Endothelial cell of umbilical vein (primary cell): ENCODE data around the gene ANKRD36. TPM values are rescaled to one million over a fixed set of nuclear protein-coding genes. Genes with fewer than 3 reads are reported as not detected.
"Not testable (repeated sequence)": the region's sequence is repeated elsewhere in the genome, so short reads cannot be mapped to it uniquely, and the experiment has no call there.

Experiments used
- BruUV-seq: library from RNA; stranded (reverse); fragments of 400-500 nt; replicated peaks from 2 replicates; lab custom pipeline; 2021; lab: Mats Ljungman, UMichigan
- CTCF ChIA-PET: fragments of 300-600, 350-600 bp; sonication (Branson Sonifier 250); formaldehyde crosslinking; loops from one replicate; lab custom pipeline; 2021; ENCODE audit warnings: antibody characterized with exemption, inconsistent platforms; lab: Charles Lee
- POLR2A ChIA-PET: fragments of 300-600, 350-600 bp; sonication (Branson Sonifier 250); formaldehyde crosslinking; loops from one replicate; lab custom pipeline; 2021; ENCODE audit warnings: antibody characterized with exemption, inconsistent platforms; lab: Charles Lee
- DNase-seq: peaks from one replicate; pipeline ENCODE4 v3.0.0-alpha.2; 2011; ENCODE audit warnings: low read depth, low spot score
- FAIRE-seq: peaks from 2 replicates; lab custom pipeline; 2011; peaks lifted over from hg19 to GRCh38; lab: Jason Lieb, UNC
- H2AFZ ChIP-seq: 2 replicates; pipeline ENCODE4 v1.6.0; 2012; ENCODE audit warnings: low read depth, low read length, control low read depth, inconsistent platforms
- H3K27ac ChIP-seq: 2 replicates; pipeline ENCODE4 v1.5.1; 2011; ENCODE audit warnings: low read depth, mild to moderate bottlenecking, control low read depth, low read length, moderate library complexity; ENCODE audit not compliant: insufficient read depth
- H3K27me3 ChIP-seq, 2 experiments: 2 replicates each; pipeline versions ENCODE4 v1.6.0 to v1.6.1; 2011; ENCODE audit warnings: low read length in 2 of 2, mixed read lengths in 1 of 2; ENCODE audit not compliant: control insufficient read depth in 2 of 2, insufficient read depth in 2 of 2
- H3K36me3 ChIP-seq, 2 experiments: 2 replicates in 1 of 2; 3 replicates in 1 of 2; pipeline ENCODE4 v1.5.1; 2011; ENCODE audit warnings: low read length in 2 of 2, mild to moderate bottlenecking in 1 of 2, moderate library complexity in 1 of 2; ENCODE audit not compliant: control insufficient read depth in 2 of 2, insufficient read depth in 2 of 2; ENCODE audit errors: extremely low read depth in 1 of 2
- H3K4me1 ChIP-seq: 3 replicates; pipeline ENCODE4 v1.5.1; 2011; ENCODE audit warnings: mild to moderate bottlenecking, low read length; ENCODE audit not compliant: control insufficient read depth, insufficient read depth; ENCODE audit errors: extremely low read depth
- H3K4me2 ChIP-seq: 2 replicates; pipeline ENCODE4 v1.6.1; 2011; ENCODE audit warnings: low read length, control low read depth, mixed read lengths; ENCODE audit not compliant: insufficient read depth
- H3K4me3 ChIP-seq, 3 experiments: fragments of 200-600 bp in 1 of 3; sonication (generic), shearing (Covaris generic) in 1 of 3; replicated peaks in 1 of 3; 2 replicates each; pipeline ENCODE4 v1.5.1; 2011 to 2016; ENCODE audit warnings: control low read depth in 3 of 3, low read length in 3 of 3, mild to moderate bottlenecking in 2 of 3, inconsistent platforms in 1 of 3, low read depth in 1 of 3, moderate library complexity in 1 of 3; ENCODE audit not compliant: insufficient read depth in 1 of 3
- H3K79me2 ChIP-seq: 2 replicates; pipeline ENCODE4 v1.6.0; 2012; ENCODE audit warnings: low read length, inconsistent platforms; ENCODE audit not compliant: control insufficient read depth, insufficient read depth
- H3K9ac ChIP-seq: replicated peaks from 2 replicates; pipeline ENCODE3; 2011; ENCODE audit warnings: low read length, control low read depth; ENCODE audit not compliant: insufficient read depth; ENCODE audit errors: extremely low read depth
- H3K9me1 ChIP-seq: replicated peaks from 3 replicates; pipeline ENCODE4 v1.6.0; 2011; ENCODE audit warnings: mild to moderate bottlenecking, low read length; ENCODE audit not compliant: control insufficient read depth, insufficient read depth; ENCODE audit errors: extremely low read depth
- H3K9me3 ChIP-seq: replicated peaks from 2 replicates; pipeline ENCODE4 v1.5.1; 2012; ENCODE audit warnings: low read length, inconsistent platforms; ENCODE audit not compliant: control insufficient read depth, insufficient read depth
- H4K20me1 ChIP-seq: replicated peaks from 2 replicates; pipeline ENCODE3; 2011; ENCODE audit warnings: mild to moderate bottlenecking, low read length; ENCODE audit not compliant: control insufficient read depth, insufficient read depth; ENCODE audit errors: extremely low read depth
- EZH2 ChIP-seq: IDR thresholded peaks from 2 replicates; pipeline ENCODE4 v1.6.1; 2012; ENCODE audit warnings: borderline replicate concordance, low read depth, mild to moderate bottlenecking, moderate library complexity, low read length, inconsistent platforms; ENCODE audit not compliant: severe bottlenecking
- GATA2 ChIP-seq: IDR thresholded peaks from 2 replicates; pipeline ENCODE4 v1.7.0; 2011; ENCODE audit warnings: low read depth, mild to moderate bottlenecking, moderate library complexity, mixed read lengths, low read length; ENCODE audit not compliant: insufficient read length, insufficient read depth
- JUN ChIP-seq: IDR thresholded peaks from 2 replicates; pipeline ENCODE4 v1.6.1; 2011; ENCODE audit warnings: borderline replicate concordance, low read depth; ENCODE audit not compliant: insufficient read length, insufficient read depth
- MYC ChIP-seq: IDR thresholded peaks from one replicate; pipeline ENCODE4 v1.6.1; 2011; ENCODE audit warnings: mild to moderate bottlenecking, low read depth, low read length
- POLR2A ChIP-seq: IDR thresholded peaks from 2 replicates; pipeline ENCODE4 v1.6.1; 2012; ENCODE audit warnings: low read depth, mild to moderate bottlenecking, control low read depth, low read length
- POLR2AphosphoS5 ChIP-seq: IDR thresholded peaks from 2 replicates; pipeline ENCODE4 v1.6.1; 2012; ENCODE audit warnings: low read depth, mild to moderate bottlenecking, control low read depth, low read length, moderate library complexity; ENCODE audit not compliant: insufficient read depth
- dilution Hi-C: fragments of 300-500 bp; cut with MboI; formaldehyde crosslinking; loops from one replicate; pipeline ENCODE4 v1.15.0; 2019; ENCODE audit warnings: low sequenced_read_pairs; ENCODE audit not compliant: extremely low pct_ligation_motif_present
- intact Hi-C: fragments of 100-400 bp; cut with micrococcal nuclease; formaldehyde crosslinking; loops from one replicate; pipeline ENCODE4 v1.10.0; 2022
- polyA plus RNA-seq, 4 experiments: library from polyadenylated mRNA; depleted of rRNA in 3 of 4; stranded (reverse) in 3 of 4; unstranded in 1 of 4; fragments of >200 nt; gene quantifications; 2 replicates each; pipeline versions ENCODE4 v1.2.1 to v1.2.3, GENCODE V29; 2011 to 2012; ENCODE audit warnings: missing spikeins in 1 of 4
- total RNA-seq: library from RNA; stranded (reverse); gene quantifications from 2 replicates; pipeline ENCODE4 v1.2.3, GENCODE V29; 2021
- TF ChIP-seq, protein P1 (sequence below), 2 donors: IDR thresholded peaks; 1 replicate in 1 of 2; 2 replicates in 1 of 2; pipeline ENCODE4 v1.5.1; 2011; ENCODE audit warnings: low read length in 2 of 2, mild to moderate bottlenecking in 2 of 2, moderate library complexity in 2 of 2, control low read depth in 1 of 2, inconsistent platforms in 1 of 2, low read depth in 1 of 2; ENCODE audit not compliant: insufficient read depth in 1 of 2; ENCODE audit errors: extremely low read depth in 1 of 2
- TF ChIP-seq, protein P2 (sequence below): IDR thresholded peaks from 2 replicates; pipeline ENCODE4 v1.6.1; 2011; ENCODE audit not compliant: insufficient read depth, insufficient read length

ANKRD36 gene
- total and polyA plus RNA-seq, 2 donors (not counting 3 experiments of a cell fraction or from before 2014, with no cell fraction given), result 7.2 to 91.7 TPM

- H3K4me1 ChIP-seq, H3K9me1 ChIP-seq, BruUV-seq, H3K27me3 ChIP-seq, H3K79me2 ChIP-seq, H3K27ac ChIP-seq, H4K20me1 ChIP-seq, POLR2A ChIA-PET, H3K9me3 ChIP-seq, H3K9ac ChIP-seq, H3K36me3 ChIP-seq, intact Hi-C loops, dilution Hi-C loops, CTCF ChIA-PET: not testable (repeated sequence)
- H3K4me3 ChIP-seq, result peak within 1 kb of the TSS in 1 of 3 experiments; percentile 28
- DNase-seq, result peak; percentile 60
- H3K4me2 ChIP-seq, result peak within 1 kb of the TSS; percentile 36
- peak within 1 kb of the TSS; percentile 69 for H2AFZ ChIP-seq
- peak; percentile 92 for FAIRE-seq
Observed at GRCh38 chr2:97094772-97095611, 18.0 kb upstream of the ANKRD36 start, which contains the start of gene FAHD2B. Gene FAHD2B (minus strand): TSS chr2:97094882. CDS start chr2:97091706, 3,176 bp downstream.

DNA sequence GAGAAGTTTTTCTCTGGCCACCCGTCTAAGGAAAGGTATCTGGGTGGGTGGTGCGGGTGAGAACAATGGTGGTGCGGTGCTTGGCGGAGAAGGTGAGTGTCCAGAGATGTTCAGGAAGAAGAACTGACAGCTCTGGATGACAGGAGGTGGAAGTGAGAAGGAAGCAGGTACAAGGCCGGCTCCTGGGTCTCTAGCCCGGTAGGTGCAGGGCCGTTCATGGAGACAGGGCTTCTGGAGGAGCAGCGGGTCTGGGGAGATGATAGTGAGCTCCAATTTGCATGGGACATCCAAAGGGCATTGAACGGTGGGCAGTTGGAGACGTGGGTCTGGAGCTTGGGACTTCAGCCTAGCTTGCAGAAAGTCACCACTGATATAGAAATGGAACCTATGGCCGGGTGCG lies 17.3 kb upstream of the ANKRD36 start:
- no peak overlapping the region for H2AFZ ChIP-seq
- DNase-seq, result no peak
- intact Hi-C loops (no loop called here), dilution Hi-C loops (no loop called here)
- no peaks in the 10 kb centered on the region for H3K4me1 ChIP-seq
- no TSS peak for BruUV-seq
- H3K27ac ChIP-seq, result no peak overlapping the region
- H3K9ac ChIP-seq, result no peak overlapping the region
- no peaks in the 10 kb centered on the region for H3K36me3 ChIP-seq
- H3K9me1 ChIP-seq, result no peaks in the 10 kb centered on the region
- ChIA-PET POLR2A (no interaction called here), CTCF (no interaction called here)
- FAIRE-seq, result no peak
- TF ChIP-seq POLR2AphosphoS5 (no peak), JUN (no peak), EZH2 (no peak), GATA2 (no peak), MYC (no peak), POLR2A (no peak)
- TF ChIP-seq, protein P1, sequence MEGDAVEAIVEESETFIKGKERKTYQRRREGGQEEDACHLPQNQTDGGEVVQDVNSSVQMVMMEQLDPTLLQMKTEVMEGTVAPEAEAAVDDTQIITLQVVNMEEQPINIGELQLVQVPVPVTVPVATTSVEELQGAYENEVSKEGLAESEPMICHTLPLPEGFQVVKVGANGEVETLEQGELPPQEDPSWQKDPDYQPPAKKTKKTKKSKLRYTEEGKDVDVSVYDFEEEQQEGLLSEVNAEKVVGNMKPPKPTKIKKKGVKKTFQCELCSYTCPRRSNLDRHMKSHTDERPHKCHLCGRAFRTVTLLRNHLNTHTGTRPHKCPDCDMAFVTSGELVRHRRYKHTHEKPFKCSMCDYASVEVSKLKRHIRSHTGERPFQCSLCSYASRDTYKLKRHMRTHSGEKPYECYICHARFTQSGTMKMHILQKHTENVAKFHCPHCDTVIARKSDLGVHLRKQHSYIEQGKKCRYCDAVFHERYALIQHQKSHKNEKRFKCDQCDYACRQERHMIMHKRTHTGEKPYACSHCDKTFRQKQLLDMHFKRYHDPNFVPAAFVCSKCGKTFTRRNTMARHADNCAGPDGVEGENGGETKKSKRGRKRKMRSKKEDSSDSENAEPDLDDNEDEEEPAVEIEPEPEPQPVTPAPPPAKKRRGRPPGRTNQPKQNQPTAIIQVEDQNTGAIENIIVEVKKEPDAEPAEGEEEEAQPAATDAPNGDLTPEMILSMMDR (IDR thresholded peaks at IDR 0.05; ENCODE audit: extremely low read depth in 1 of 2, insufficient read depth in 1 of 2, low read depth in 1 of 2, low read length in 2 of 2), result no peak
- TF ChIP-seq, protein P2, sequence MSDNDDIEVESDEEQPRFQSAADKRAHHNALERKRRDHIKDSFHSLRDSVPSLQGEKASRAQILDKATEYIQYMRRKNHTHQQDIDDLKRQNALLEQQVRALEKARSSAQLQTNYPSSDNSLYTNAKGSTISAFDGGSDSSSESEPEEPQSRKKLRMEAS, result no peak
- no peak overlapping the region for H3K4me3 ChIP-seq
- H3K4me2 ChIP-seq, result no peak overlapping the region
- no peaks in the 10 kb centered on the region for H3K9me3 ChIP-seq
- H4K20me1 ChIP-seq, result no peaks in the 10 kb centered on the region
- peaks cover 7% of the 10 kb centered on the region in 2 experiments for H3K27me3 ChIP-seq
- H3K79me2 ChIP-seq, result no peaks in the 10 kb centered on the region
